ENCODE measurements around the gene ASMTL. TPM values are rescaled to one million over a fixed set of nuclear protein-coding genes. Genes with fewer than 3 reads are reported as not detected.

The ASMTL gene
- total RNA-seq, 1 donor from 2014 or later = 31.7 TPM

DNA sequence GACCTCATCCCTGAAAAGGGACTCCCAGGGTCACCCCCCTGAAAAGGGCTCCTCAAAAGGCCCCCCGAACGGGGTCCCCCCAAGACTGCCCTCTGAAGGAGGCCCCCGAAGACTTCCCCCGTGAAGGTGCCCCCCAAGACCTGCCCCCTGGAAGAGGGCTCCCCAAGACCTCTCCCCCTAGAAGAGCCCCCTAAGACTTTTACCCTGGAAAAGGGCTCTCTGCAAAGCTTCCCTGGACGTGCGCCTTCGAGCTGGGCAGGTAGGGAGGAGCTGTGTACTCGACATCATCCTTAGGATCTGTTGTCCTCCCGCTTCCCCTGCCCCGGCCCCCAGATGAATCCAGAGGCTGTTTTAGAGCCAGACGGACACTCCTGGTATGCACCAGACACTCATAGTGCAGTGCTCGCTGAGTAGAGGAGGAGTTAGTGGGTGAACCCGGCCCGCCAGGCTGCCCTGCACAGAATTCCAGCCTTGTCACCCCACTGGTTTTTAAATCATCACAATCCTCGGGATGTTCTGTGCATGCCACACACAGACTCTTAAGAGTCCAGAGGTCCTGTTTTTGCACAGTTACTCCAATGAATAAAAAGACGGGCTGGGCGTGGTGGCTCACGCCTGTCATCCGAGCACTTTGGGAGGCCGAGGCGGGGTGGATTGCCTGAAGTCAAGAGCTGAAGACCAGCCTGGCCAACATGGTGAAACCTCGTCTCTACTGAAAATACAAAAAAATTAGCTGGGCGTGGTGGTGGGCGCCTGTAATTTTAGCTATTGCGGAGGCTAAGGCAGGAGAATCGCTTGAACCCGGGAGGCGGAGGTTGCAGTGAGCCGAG is 55.1 kb downstream of the ASMTL start:
- H3K9me3 ChIP-seq = no peaks in the 10 kb centered on the region
- H3K4me1 ChIP-seq = peaks cover 13% of the 10 kb centered on the region
- no peak for TF ChIP-seq POLR2AphosphoS5 (IDR thresholded peaks at IDR 0.05; ENCODE audit: insufficient read depth in 1 of 2, low read depth in 1 of 2)
- no peak for TF ChIP-seq CTCF (IDR thresholded peaks at IDR 0.05)
- intact Hi-C loops (cut with DNase I) = no loop called here
- no peak for DNase-seq (ENCODE audit: extremely low spot score in 2 of 2)
- H3K27me3 ChIP-seq = no peaks in the 10 kb centered on the region
- H3K27ac ChIP-seq = no peak overlapping the region
- peaks cover 0 to 11% of the 10 kb centered on the region in 2 donors for H3K36me3 ChIP-seq
- no peak overlapping the region for H3K4me3 ChIP-seq

DNA sequence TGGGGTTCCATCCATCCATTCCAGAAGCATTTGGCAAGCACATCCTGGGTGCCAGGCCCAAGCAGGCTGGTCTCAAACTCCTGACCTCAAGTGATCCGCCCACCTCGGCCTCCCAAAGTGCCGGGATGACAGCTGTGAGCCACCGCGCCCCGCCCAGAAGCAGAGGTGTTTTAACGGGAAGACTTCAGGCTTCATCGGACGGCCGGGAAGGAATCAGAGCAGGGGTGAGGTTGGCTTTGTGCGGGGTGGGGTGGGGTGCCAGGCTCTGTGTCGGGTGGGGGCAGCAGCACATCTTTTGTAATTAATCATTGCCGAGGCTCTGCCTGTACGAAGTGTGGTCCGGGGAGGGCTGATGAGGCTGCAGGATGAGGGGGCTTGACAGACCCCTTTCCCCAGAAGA is 55.7 kb downstream of the ASMTL start:
- DNase-seq (ENCODE audit: extremely low spot score in 2 of 2) = no peak
- H3K27ac ChIP-seq = no peak overlapping the region

GRCh38 chrX:1395646-1396216 is 57.0 kb downstream of the ASMTL start:
- Histone ChIP-seq H3K27me3 (no peaks in the 10 kb centered on the region), H3K4me3 (no peak overlapping the region), H3K27ac (no peak overlapping the region), H3K4me1 (peaks cover 19% of the 10 kb centered on the region), H3K36me3 (peaks cover 0 to 3% of the 10 kb centered on the region in 2 donors), H3K9me3 (no peaks in the 10 kb centered on the region)
- intact Hi-C loops (cut with DNase I) = no loop called here
- no peak for TF ChIP-seq CTCF (IDR thresholded peaks at IDR 0.05)
- DNase-seq (ENCODE audit: extremely low spot score in 2 of 2) = no peak

More for the DNA sequence above, 55.7 kb downstream of the ASMTL start:
- H3K9me3 ChIP-seq = no peaks in the 10 kb centered on the region
- no peak overlapping the region for H3K4me3 ChIP-seq
- intact Hi-C loops (cut with DNase I) = no loop called here
- TF ChIP-seq POLR2AphosphoS5 (IDR thresholded peaks at IDR 0.05; ENCODE audit: insufficient read depth in 1 of 2, low read depth in 1 of 2) (no peak), POLR2A (IDR thresholded peaks at IDR 0.05) (no peak), CTCF (IDR thresholded peaks at IDR 0.05) (no peak)
- H3K4me1 ChIP-seq = peaks cover 13% of the 10 kb centered on the region
- no peaks in the 10 kb centered on the region for H3K27me3 ChIP-seq
- H3K36me3 ChIP-seq = peaks cover 0 to 11% of the 10 kb centered on the region in 2 donors

DNA sequence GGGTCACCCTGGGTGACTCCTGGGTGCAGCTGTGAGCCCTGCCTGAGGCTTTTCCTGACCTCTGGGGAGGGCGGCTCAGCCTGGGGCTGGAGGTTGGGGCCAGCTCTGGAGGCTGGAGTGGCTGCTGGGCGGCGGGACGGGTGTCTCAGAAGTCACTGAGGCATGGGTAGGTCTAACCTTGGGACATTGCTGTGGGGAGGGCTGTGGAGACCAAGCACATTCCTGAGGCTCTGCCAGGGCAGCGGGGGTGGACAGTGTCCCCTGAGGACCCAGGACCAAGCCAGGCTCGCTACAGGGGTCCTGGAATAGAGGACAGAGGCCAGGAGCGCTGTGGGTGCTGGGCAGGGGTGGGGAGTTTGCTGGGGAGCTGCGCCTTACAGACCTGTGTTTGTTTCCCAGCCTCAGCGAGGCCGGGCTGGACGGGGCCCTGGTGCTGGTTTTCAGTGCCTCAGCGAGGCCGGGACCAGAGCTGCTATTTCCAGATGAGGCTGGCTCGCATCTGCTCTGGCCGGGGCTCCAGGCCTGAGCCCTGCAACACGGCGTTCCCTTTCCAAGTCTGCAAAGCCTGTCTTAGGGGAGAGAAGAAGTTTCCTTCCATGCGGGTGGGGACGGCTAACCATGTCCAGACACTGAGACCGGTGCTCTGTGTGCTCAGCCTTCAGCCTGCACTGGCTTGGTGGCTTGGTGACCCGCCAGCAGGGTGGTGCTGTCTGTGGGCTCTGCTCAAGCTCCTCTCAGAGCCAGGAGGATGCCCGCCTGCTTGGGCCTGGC is 57.8 kb downstream of the ASMTL start:
- H3K9me3 ChIP-seq = no peaks in the 10 kb centered on the region
- H3K4me3 ChIP-seq = no peak overlapping the region
- peaks cover 0 to 11% of the 10 kb centered on the region in 2 donors for H3K36me3 ChIP-seq
- no peak for TF ChIP-seq POLR2AphosphoS5 (IDR thresholded peaks at IDR 0.05; ENCODE audit: insufficient read depth in 1 of 2, low read depth in 1 of 2)
- TF ChIP-seq CTCF (IDR thresholded peaks at IDR 0.05) = no peak
- TF ChIP-seq POLR2A (IDR thresholded peaks at IDR 0.05) = no peak
- no peak overlapping the region for H3K27ac ChIP-seq
- H3K4me1 ChIP-seq = peaks cover 27% of the 10 kb centered on the region
- H3K27me3 ChIP-seq = no peaks in the 10 kb centered on the region
- intact Hi-C loops (cut with DNase I) = loop anchor here (5.0 kb wide), 1 partner anchor 197 kb away; the partner anchor contains the start of gene AKAP17A
- DNase-seq (ENCODE audit: extremely low spot score in 2 of 2) = no peak

Data from vagina (tissue), 2 donors.